Tibial nerve (tissue), 4 donors: Measurements from ENCODE around the gene RASGRF1. TPM values are rescaled to one million over a fixed set of nuclear protein-coding genes. Genes with fewer than 3 reads are reported as not detected.

Source experiments
- DNase-seq, 2 donors: peaks; one replicate each; pipeline ENCODE4 v3.0.0-alpha.2; 2019; ENCODE audit warnings: low spot score in 2 of 2
- H3K27ac ChIP-seq, 4 donors: fragments of 200-600 bp; sonication (generic) in 3 of 4; one replicate each; pipeline ENCODE4 v1.5.1; 2017 to 2019; ENCODE audit warnings: mild to moderate bottlenecking in 1 of 4
- H3K27me3 ChIP-seq, 2 donors: fragments of 200-600 bp; sonication (generic) in 1 of 2; one replicate each; pipeline versions ENCODE4 v1.5.1 to v1.6.0; 2017 to 2019
- H3K36me3 ChIP-seq, 3 donors: fragments of 200-600 bp; sonication (generic); one replicate each; pipeline ENCODE4 v1.5.1; 2018 to 2019
- H3K4me1 ChIP-seq, 4 donors: fragments of 200-600 bp; sonication (generic) in 3 of 4; one replicate each; pipeline ENCODE4 v1.5.1; 2017 to 2019
- H3K4me3 ChIP-seq, 4 donors: fragments of 200-600 bp; sonication (generic) in 3 of 4; one replicate each; pipeline ENCODE4 v1.5.1; 2017 to 2019; ENCODE audit warnings: mild to moderate bottlenecking in 1 of 4, moderate library complexity in 1 of 4
- H3K9me3 ChIP-seq, 4 donors: fragments of 200-600 bp; sonication (generic) in 3 of 4; one replicate each; pipeline ENCODE4 v1.5.1; 2017 to 2019
- EP300 ChIP-seq, 2 donors: sonication (generic); formaldehyde crosslinking; IDR thresholded peaks; one replicate each; pipeline ENCODE4 v1.6.1; 2017; ENCODE audit warnings: antibody characterized with exemption in 2 of 2, mild to moderate bottlenecking in 1 of 2
- POLR2A ChIP-seq, 2 donors: fragments of 450-650 bp; IDR thresholded peaks; one replicate each; pipeline ENCODE4 v1.6.1; 2017; ENCODE audit warnings: antibody characterized with exemption in 2 of 2, mild to moderate bottlenecking in 2 of 2, moderate library complexity in 2 of 2
- WGBS, 2 donors: methylation state at CpG; one replicate each; pipeline ENCODE4 v1.1.5; 2018; 5-methylcytosine and 5-hydroxymethylcytosine counted together
- total RNA-seq, 4 donors: library from RNA; depleted of rRNA; stranded (reverse); fragments of >200 nt; gene quantifications; one replicate each; pipeline ENCODE4 v1.1.0, GENCODE V29; 2016
- TF ChIP-seq, protein P1 (sequence below), 5 experiments: fragments of 200-600 bp in 3 of 5; fragments of 450-650 bp in 2 of 5; sonication (generic) in 3 of 5; IDR thresholded peaks; one replicate each; pipeline ENCODE4 v1.5.1; 2016 to 2019; ENCODE audit warnings: antibody characterized with exemption in 5 of 5, mild to moderate bottlenecking in 3 of 5, moderate library complexity in 2 of 5

RASGRF1 gene
- total RNA-seq, 4 donors from 2014 or later: 0.30 to 0.98 (median 0.65) TPM

DNA sequence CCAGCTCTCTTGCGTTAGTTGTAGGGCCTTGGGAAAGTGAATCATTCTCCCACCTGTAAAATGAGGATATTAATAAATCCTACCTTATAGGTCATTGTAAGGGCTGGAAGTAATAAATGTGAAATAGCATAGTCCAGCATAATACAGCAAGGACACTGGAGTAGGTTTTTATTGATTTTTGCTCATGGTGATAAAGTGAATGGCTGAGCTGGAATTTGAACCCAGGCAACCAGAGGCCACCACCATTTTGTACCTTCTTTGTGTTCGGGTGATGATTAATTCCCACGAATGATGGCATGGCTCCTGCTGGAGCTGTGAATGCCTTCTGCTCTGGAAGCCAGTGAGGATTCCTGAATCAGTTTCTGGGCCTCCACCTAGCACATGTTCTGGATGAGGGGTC is 177.6 kb downstream of the RASGRF1 start:
- peaks cover 0 to 75% (median 0%) of the 10 kb centered on the region in 3 donors for H3K36me3 ChIP-seq
- H3K4me1 ChIP-seq: peaks cover 0 to 72% (median 20%) of the 10 kb centered on the region in 4 donors

DNA sequence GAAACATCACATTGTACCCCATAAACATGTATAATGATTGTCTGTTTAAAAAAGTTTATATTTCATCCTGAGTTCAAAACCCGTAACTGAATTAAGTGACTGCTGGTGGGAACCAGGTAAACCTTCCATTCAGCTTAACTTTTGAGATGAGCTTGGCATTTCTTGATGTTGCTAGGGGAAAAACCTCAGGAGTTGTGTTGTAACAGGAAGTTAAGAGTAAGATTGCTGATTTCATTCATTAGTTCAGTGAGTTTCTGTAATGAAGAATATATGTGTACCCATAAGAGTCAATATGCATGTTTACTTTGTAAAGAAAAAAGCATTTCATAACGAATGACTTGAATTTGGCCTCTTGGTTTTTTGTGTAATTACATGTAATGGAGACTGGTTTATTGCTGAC is 178.3 kb downstream of the RASGRF1 start:
- peaks cover 0 to 76% (median 0%) of the 10 kb centered on the region in 3 donors for H3K36me3 ChIP-seq
- DNase-seq: no peak
- no peaks in the 10 kb centered on the region for H3K27me3 ChIP-seq
- no peaks in the 10 kb centered on the region for H3K9me3 ChIP-seq
- WGBS, 2 donors: 77 to 86% methylated on average over 2 of the region's 2 CpGs
- peak overlapping the region in 1 of 4 donors; percentile 80 for H3K27ac ChIP-seq
- no peak overlapping the region for H3K4me3 ChIP-seq
- no peak for TF ChIP-seq EP300 (IDR thresholded peaks at IDR 0.05)
- TF ChIP-seq, protein P1, sequence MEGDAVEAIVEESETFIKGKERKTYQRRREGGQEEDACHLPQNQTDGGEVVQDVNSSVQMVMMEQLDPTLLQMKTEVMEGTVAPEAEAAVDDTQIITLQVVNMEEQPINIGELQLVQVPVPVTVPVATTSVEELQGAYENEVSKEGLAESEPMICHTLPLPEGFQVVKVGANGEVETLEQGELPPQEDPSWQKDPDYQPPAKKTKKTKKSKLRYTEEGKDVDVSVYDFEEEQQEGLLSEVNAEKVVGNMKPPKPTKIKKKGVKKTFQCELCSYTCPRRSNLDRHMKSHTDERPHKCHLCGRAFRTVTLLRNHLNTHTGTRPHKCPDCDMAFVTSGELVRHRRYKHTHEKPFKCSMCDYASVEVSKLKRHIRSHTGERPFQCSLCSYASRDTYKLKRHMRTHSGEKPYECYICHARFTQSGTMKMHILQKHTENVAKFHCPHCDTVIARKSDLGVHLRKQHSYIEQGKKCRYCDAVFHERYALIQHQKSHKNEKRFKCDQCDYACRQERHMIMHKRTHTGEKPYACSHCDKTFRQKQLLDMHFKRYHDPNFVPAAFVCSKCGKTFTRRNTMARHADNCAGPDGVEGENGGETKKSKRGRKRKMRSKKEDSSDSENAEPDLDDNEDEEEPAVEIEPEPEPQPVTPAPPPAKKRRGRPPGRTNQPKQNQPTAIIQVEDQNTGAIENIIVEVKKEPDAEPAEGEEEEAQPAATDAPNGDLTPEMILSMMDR (IDR thresholded peaks at IDR 0.05): no peak
- TF ChIP-seq POLR2A (IDR thresholded peaks at IDR 0.05): no peak
- H3K4me1 ChIP-seq: peaks cover 0 to 66% (median 20%) of the 10 kb centered on the region in 4 donors

More for the DNA sequence above, 177.6 kb downstream of the RASGRF1 start:
- peak overlapping the region in 2 of 4 donors; percentile 78 to 80 for H3K27ac ChIP-seq
- no peaks in the 10 kb centered on the region for H3K27me3 ChIP-seq
- no peak for TF ChIP-seq POLR2A (IDR thresholded peaks at IDR 0.05)
- TF ChIP-seq EP300 (IDR thresholded peaks at IDR 0.05): no peak
- TF ChIP-seq, protein P1 (IDR thresholded peaks at IDR 0.05): no peak
- no peak overlapping the region for H3K4me3 ChIP-seq
- no peak for DNase-seq
- no peaks in the 10 kb centered on the region for H3K9me3 ChIP-seq
- 81 to 94% methylated on average over 3 of the region's 3 CpGs for WGBS, 2 donors

DNA sequence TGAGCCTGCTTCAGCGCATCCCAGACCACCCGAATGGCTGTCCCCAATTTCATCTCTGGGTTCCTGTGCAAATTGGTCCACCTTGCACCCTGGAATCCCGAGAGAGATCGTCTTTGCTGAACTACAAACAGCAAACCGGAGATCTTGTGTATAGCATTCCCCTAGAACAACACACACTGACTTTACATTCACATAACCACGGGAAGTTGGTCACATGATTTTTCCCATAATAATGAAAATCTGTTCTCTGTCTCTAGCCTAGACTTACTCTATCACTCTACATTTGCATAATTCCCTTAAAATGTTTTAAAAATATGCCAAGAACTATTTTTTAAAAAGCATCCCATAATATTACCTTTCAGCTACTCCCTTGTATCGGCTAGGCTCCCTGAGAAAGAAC is 180.3 kb downstream of the RASGRF1 start:
- peak overlapping the region in 1 of 4 donors; percentile 34 for H3K27ac ChIP-seq
- H3K4me3 ChIP-seq: no peak overlapping the region
- no peaks in the 10 kb centered on the region for H3K27me3 ChIP-seq
- TF ChIP-seq POLR2A (IDR thresholded peaks at IDR 0.05) (no peak), EP300 (IDR thresholded peaks at IDR 0.05) (no peak)
- TF ChIP-seq, protein P1 (IDR thresholded peaks at IDR 0.05): no peak
- peaks cover 0 to 95% (median 0%) of the 10 kb centered on the region in 3 donors for H3K36me3 ChIP-seq
- peaks cover 0 to 63% (median 11%) of the 10 kb centered on the region in 4 donors for H3K4me1 ChIP-seq
- WGBS, 2 donors: 59 to 68% methylated on average over 7 of the region's 7 CpGs
- DNase-seq: no peak
- H3K9me3 ChIP-seq: no peaks in the 10 kb centered on the region

Other genes starting within 250 kb of the RASGRF1 start
- gene MORF4L1, start 217.9 kb downstream of the RASGRF1 start, total RNA-seq: 100 to 1,000 TPM; 256 to 333 (median 316) TPM
- gene CTSH, start 145.7 kb downstream of the RASGRF1 start, total RNA-seq: 100 to 1,000 TPM in 3 of 4 donors, 10 to 100 TPM in 1; 73.8 to 333 (median 239) TPM
- not detected for gene ANKRD34C, start 191.9 kb upstream of the RASGRF1 start, total RNA-seq
- gene TMED3, start 220.3 kb upstream of the RASGRF1 start, total RNA-seq: 10 to 100 TPM; 18.0 to 26.3 (median 23.4) TPM